GM23248 (cell line): ENCODE measurements around the gene SWSAP1.

ENCODE experiments used
- EZH2 ChIP-seq: fragments of 200-600 bp; sonication (generic); IDR thresholded peaks from 2 replicates; pipeline ENCODE4 v1.6.1; 2018; ENCODE audit warnings: antibody characterized with exemption, mild to moderate bottlenecking; ENCODE audit not compliant: insufficient read depth, poor library complexity, severe bottlenecking
- EZH2phosphoT487 ChIP-seq: fragments of 200-600 bp; sonication (generic); IDR thresholded peaks from 2 replicates; pipeline ENCODE4 v1.6.1; 2018; ENCODE audit warnings: antibody characterized with exemption, moderate library complexity, mild to moderate bottlenecking, low read depth; ENCODE audit not compliant: insufficient read depth

GRCh38 chr19:11423791-11424181 lies 49.3 kb downstream of the SWSAP1 start:
- TF ChIP-seq EZH2, result no peak
- TF ChIP-seq EZH2phosphoT487, result no peak
